NT2/D1 (cell line): Measurements from ENCODE around the gene ZNF133.

Experiments
- SUZ12 ChIP-seq: IDR thresholded peaks from 2 replicates; pipeline ENCODE4 v1.6.1; 2011; ENCODE audit not compliant: insufficient read length, insufficient read depth; ENCODE audit errors: extremely low read depth
- YY1 ChIP-seq: IDR thresholded peaks from 2 replicates; pipeline ENCODE4 v1.6.1; 2011; ENCODE audit not compliant: insufficient read length, insufficient read depth
- ZNF274 ChIP-seq: IDR thresholded peaks from 2 replicates; pipeline ENCODE4 v1.6.1; 2011; ENCODE audit warnings: mild to moderate bottlenecking, low read depth, low read length

DNA sequence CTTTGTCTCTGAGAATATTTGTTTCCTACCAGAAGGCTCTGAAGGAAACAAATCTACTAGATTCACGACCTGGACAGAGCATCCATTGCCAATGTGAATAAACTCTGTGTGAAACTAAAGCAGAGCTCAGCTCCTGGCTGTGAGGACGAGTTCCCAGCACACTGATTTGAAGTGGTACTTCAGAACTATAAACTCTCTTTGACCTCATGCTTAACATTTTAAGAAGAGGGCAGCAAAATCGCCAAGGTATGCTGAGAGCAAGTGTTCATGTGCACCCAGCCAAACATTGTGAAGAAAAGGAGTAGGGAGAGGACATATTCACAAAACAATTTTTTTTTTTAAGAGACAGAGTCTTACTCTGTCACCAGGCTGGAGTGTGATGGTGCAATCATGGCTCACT is 33.7 kb upstream of the ZNF133 start:
- TF ChIP-seq ZNF274 (no peak), YY1 (no peak), SUZ12 (no peak)
